ENCODE data around the gene FXYD6. TPM values are rescaled to one million over a fixed set of nuclear protein-coding genes. Genes with fewer than 3 reads are reported as not detected.

The FXYD6 gene
- polyA plus RNA-seq, 2 of the 4 experiments (the other 2 are of a cell fraction): 0.26 to 0.49 TPM

DNA sequence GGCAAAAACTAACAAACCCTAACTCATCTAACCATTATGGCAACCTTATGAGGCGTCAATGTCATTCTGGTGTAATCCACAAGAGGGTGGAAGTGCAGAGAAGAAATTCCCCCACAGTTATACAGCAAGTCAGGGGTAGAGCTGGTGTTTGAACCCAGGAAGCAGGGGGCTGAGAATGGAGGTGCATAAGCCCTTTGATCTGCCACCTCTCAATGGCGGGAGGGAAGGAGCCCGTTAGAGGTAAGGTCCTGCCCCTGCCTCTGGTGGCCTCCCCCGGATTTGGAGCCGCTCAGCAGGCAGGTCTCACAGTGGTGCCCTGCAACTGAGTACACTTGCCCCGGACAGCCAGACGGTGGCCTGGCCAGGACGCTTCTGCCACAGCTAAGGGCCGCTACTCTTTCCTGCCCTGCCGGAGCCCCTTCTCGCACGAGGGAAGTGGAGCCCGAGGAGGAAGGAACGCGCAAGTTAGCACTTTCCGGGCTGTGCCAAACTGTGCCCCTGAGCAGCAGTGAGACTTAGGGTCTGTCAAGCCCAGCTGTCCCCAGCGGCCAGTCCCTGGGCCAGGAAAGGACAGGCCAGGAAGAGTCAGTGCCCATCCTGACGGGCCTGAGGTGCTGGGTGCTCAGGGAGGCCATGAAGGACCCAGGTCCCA is 53.0 kb downstream of the FXYD6 start:
- POLR2A ChIA-PET: no interaction called here
- DNase-seq (ENCODE audit: low read depth in 1 of 2, low spot score in 1 of 2): peak in 1 of 2 experiments; percentile 25
- no peak for FAIRE-seq
- 73% methylated on average over 14 of the region's 18 CpGs for WGBS (ENCODE audit: missing lambda C conversion rate)
- peak; percentile 52 to 55; a peak in 4 of 6 replicates for ATAC-seq
- Histone ChIP-seq H3K27ac (peak overlapping the region; percentile 65 to 72; a peak in 5 of 6 replicates), H3K4me1 (peaks cover 44% of the 10 kb centered on the region), H3K4me3 (no peak overlapping the region), H3K9me3 (no peaks in the 10 kb centered on the region), H3K4me2 (peak overlapping the region; percentile 61; the same call in 2 of the 3 replicates)
- CTCF ChIA-PET: interaction anchor here (0.7 to 7.5 kb wide), 8 partner anchors 10 to 397 kb away, joined by 3 to 113 read pairs (median 4); no protein-coding TSS in a partner anchor
- TF ChIP-seq ZC3H11A (IDR thresholded peaks at IDR 0.05) (no peak), CBX2 (IDR thresholded peaks at IDR 0.05; ENCODE audit: borderline replicate concordance, low read depth) (no peak), RAD21 (conservative IDR thresholded peaks at IDR 0.05 in 1 of 2, IDR thresholded peaks at IDR 0.05 in 1 of 2) (peak in 1 of 2 experiments; percentile 27; a peak in 1 of 5 replicates), ZNF302 (CRISPR knock-in tag; IDR thresholded peaks at IDR 0.05) (no peak)
- TF ChIP-seq, protein P1, sequence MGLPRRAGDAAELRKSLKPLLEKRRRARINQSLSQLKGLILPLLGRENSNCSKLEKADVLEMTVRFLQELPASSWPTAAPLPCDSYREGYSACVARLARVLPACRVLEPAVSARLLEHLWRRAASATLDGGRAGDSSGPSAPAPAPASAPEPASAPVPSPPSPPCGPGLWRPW (IDR thresholded peaks at IDR 0.05): no peak

DNA sequence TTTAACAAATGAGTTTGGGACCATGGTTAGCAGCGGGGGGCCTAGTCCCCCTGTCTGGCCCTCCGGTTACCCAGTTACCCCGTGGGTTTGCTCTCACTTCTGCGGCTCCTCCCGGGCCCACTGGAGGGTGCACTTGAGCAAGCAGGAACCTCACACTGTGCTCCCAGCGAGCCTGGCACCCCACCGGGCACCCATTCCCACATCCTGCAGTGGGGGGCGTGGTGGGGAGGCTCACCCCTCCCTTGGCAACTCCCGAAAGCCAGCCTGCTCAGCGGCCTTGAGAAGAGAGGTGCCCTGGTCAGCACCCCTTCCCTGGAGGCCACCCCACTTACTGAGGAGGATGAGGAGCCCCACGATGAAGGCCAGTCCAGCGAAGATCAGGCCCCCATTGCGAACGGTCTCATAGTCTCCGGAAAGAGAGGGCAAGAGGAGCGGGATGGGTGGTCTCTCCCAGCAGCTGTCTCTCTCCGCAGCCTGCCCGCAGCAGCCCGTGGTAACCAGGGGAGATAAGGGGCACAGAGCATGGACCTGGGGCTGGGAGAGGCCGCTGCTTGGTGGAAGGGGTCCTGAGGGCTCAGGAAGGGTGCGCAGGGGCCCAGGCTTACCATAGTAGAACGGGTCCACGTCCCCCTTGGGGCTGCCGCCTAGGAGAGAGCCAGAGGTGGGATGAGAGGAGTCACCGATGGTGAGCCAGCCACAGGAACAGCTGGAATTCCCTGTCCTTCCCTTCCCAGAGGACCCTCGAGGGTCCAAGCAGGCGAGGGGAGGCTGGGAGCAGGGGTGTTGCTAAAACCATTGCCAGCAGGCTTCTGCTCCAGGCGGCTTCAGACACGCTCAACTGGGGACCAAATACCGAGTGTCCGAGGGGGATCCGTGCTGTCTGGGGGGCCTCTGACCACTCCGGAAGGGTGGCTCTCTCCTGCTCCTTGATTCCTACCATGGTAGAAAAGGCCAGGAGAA is 54.1 kb downstream of the FXYD6 start:
- 68% methylated on average over 12 of the region's 33 CpGs for WGBS (ENCODE audit: missing lambda C conversion rate)
- peak in 1 of 2 experiments; percentile 62; a peak in 3 of 6 replicates for ATAC-seq

DNA sequence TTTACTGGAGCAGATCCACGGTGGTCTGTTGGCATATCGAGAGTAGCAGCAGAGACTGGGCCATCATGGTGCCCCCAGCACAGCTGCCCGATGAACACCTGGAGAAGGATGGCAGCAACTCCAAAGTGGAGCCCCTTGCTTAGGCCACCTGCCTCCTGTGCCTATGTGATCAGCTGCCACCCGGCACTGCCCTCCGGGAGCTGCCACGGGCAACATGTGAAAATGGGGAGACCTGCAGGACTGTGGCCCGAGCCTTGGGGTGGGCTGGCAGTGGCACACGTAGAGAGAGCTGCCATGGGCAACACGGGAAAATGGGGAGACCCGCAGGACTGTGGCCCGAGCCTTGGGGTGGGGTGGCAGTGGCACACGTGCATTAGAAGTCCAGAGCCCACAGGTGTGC is 55.0 kb downstream of the FXYD6 start:
- 51% methylated on average over 7 of the region's 12 CpGs for WGBS (ENCODE audit: missing lambda C conversion rate)
- TF ChIP-seq CBX2 (IDR thresholded peaks at IDR 0.05; ENCODE audit: borderline replicate concordance, low read depth): no peak
- TF ChIP-seq MYC (IDR thresholded peaks at IDR 0.05; ENCODE audit: borderline replicate concordance, low read length): no peak
- no peak for TF ChIP-seq HOXB13 (CRISPR knock-in tag; IDR thresholded peaks at IDR 0.05; ENCODE audit: low read depth)
- TF ChIP-seq RAD21 (conservative IDR thresholded peaks at IDR 0.05 in 1 of 2, IDR thresholded peaks at IDR 0.05 in 1 of 2): no peak
- TF ChIP-seq CBX8 (IDR thresholded peaks at IDR 0.05): no peak
- TF ChIP-seq, protein P2, sequence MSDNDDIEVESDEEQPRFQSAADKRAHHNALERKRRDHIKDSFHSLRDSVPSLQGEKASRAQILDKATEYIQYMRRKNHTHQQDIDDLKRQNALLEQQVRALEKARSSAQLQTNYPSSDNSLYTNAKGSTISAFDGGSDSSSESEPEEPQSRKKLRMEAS (IDR thresholded peaks at IDR 0.05): no peak
- TF ChIP-seq HOXA7 (CRISPR knock-in tag; IDR thresholded peaks at IDR 0.05): no peak
- no peak for TF ChIP-seq GATA3 (IDR thresholded peaks at IDR 0.05; ENCODE audit: borderline replicate concordance)
- no peak for TF ChIP-seq CHD2 (IDR thresholded peaks at IDR 0.05; ENCODE audit: low read length, partially characterized antibody)
- TF ChIP-seq, protein P3, sequence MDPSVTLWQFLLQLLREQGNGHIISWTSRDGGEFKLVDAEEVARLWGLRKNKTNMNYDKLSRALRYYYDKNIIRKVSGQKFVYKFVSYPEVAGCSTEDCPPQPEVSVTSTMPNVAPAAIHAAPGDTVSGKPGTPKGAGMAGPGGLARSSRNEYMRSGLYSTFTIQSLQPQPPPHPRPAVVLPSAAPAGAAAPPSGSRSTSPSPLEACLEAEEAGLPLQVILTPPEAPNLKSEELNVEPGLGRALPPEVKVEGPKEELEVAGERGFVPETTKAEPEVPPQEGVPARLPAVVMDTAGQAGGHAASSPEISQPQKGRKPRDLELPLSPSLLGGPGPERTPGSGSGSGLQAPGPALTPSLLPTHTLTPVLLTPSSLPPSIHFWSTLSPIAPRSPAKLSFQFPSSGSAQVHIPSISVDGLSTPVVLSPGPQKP (IDR thresholded peaks at IDR 0.05; ENCODE audit: low read depth, low read length): no peak
- TF ChIP-seq KDM1A (IDR thresholded peaks at IDR 0.05; ENCODE audit: low read depth): no peak
- no peak for TF ChIP-seq EP300 (IDR thresholded peaks at IDR 0.05)
- no peak for TF ChIP-seq JUN (IDR thresholded peaks at IDR 0.05)
- TF ChIP-seq FOSB (CRISPR knock-in tag; IDR thresholded peaks at IDR 0.05): no peak

More for the DNA sequence above, 54.1 kb downstream of the FXYD6 start:
- Histone ChIP-seq H3K27ac (no peak overlapping the region), H3K4me2 (no peak overlapping the region; the same call in 2 of the 3 replicates), H3K4me1 (peaks cover 42% of the 10 kb centered on the region), H3K9me3 (no peaks in the 10 kb centered on the region), H3K4me3 (no peak overlapping the region)
- TF ChIP-seq FOSB (CRISPR knock-in tag; IDR thresholded peaks at IDR 0.05) (no peak), POLR2AphosphoS2 (conservative IDR thresholded peaks at IDR 0.05; ENCODE audit: low read length) (no peak), HOXA7 (CRISPR knock-in tag; IDR thresholded peaks at IDR 0.05) (no peak), SMC3 (IDR thresholded peaks at IDR 0.05) (peak; percentile 44; the same call in 2 of the 3 replicates), RAD21 (conservative IDR thresholded peaks at IDR 0.05 in 1 of 2, IDR thresholded peaks at IDR 0.05 in 1 of 2) (peak; percentile 31 to 34; a peak in 3 of 5 replicates), RCOR1 (IDR thresholded peaks at IDR 0.05; ENCODE audit: low read depth, low read length) (no peak)
- TF ChIP-seq, protein P4, sequence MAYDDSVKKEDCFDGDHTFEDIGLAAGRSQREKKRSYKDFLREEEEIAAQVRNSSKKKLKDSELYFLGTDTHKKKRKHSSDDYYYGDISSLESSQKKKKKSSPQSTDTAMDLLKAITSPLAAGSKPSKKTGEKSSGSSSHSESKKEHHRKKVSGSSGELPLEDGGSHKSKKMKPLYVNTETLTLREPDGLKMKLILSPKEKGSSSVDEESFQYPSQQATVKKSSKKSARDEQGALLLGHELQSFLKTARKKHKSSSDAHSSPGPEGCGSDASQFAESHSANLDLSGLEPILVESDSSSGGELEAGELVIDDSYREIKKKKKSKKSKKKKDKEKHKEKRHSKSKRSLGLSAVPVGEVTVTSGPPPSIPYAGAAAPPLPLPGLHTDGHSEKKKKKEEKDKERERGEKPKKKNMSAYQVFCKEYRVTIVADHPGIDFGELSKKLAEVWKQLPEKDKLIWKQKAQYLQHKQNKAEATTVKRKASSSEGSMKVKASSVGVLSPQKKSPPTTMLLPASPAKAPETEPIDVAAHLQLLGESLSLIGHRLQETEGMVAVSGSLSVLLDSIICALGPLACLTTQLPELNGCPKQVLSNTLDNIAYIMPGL (CRISPR knock-in tag; IDR thresholded peaks at IDR 0.05; ENCODE audit: borderline replicate concordance): no peak
- TF ChIP-seq, protein P5, sequence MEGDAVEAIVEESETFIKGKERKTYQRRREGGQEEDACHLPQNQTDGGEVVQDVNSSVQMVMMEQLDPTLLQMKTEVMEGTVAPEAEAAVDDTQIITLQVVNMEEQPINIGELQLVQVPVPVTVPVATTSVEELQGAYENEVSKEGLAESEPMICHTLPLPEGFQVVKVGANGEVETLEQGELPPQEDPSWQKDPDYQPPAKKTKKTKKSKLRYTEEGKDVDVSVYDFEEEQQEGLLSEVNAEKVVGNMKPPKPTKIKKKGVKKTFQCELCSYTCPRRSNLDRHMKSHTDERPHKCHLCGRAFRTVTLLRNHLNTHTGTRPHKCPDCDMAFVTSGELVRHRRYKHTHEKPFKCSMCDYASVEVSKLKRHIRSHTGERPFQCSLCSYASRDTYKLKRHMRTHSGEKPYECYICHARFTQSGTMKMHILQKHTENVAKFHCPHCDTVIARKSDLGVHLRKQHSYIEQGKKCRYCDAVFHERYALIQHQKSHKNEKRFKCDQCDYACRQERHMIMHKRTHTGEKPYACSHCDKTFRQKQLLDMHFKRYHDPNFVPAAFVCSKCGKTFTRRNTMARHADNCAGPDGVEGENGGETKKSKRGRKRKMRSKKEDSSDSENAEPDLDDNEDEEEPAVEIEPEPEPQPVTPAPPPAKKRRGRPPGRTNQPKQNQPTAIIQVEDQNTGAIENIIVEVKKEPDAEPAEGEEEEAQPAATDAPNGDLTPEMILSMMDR (IDR thresholded peaks at IDR 0.05): peak; percentile 35
- CTCF ChIA-PET: interaction anchor here (0.7 to 7.5 kb wide), 12 partner anchors 11 to 396 kb away, joined by 3 to 158 read pairs (median 4); no protein-coding TSS in a partner anchor
- DNase-seq (ENCODE audit: low read depth in 1 of 2, low spot score in 1 of 2) (no peak), FAIRE-seq (no peak)
- POLR2A ChIA-PET: no interaction called here

More for the DNA sequence above, 55.0 kb downstream of the FXYD6 start:
- no peak for ATAC-seq
- ChIA-PET CTCF (interaction anchor here (0.8 to 7.5 kb wide), 8 partner anchors 17 to 231 kb away, joined by 3 to 158 read pairs (median 4); no protein-coding TSS in a partner anchor), POLR2A (no interaction called here)
- H3K4me2 ChIP-seq: no peak overlapping the region
- peaks cover 42% of the 10 kb centered on the region for H3K4me1 ChIP-seq
- H3K27ac ChIP-seq: no peak overlapping the region
- no peak overlapping the region for H3K4me3 ChIP-seq
- DNase-seq (ENCODE audit: low read depth in 1 of 2, low spot score in 1 of 2): no peak
- no peaks in the 10 kb centered on the region for H3K9me3 ChIP-seq
- no peak for FAIRE-seq
